MM.1S (cell line): ENCODE results near the gene KCNJ1.

ENCODE experiments used
- CTCF ChIP-seq: fragments of 300-600 bp; sonication (generic); IDR thresholded peaks from 2 replicates; pipeline ENCODE4 v1.5.1; 2016; ENCODE audit warnings: antibody characterized with exemption, low read length, mixed read lengths
- EZH2 ChIP-seq: fragments of 300-600 bp; sonication (generic); optimal IDR thresholded peaks from 2 replicates; pipeline ENCODE3; 2017; ENCODE audit warnings: low read depth, mild to moderate bottlenecking, antibody characterized with exemption, low read length, mixed read lengths

- no peak for TF ChIP-seq CTCF
- no peak for TF ChIP-seq EZH2
Measured at GRCh38 chr11:128813729-128814128, 53.4 kb downstream of the KCNJ1 start.
